HepG2 (cell line): ENCODE measurements around the gene SSBP4. TPM values are rescaled to one million over a fixed set of nuclear protein-coding genes. Genes with fewer than 3 reads are reported as not detected.
A peak's percentile ranks its signal among the peaks of the same experiment; 100 is the strongest.

Experiments used
- BATF2 ChIP-seq: sonication (generic); formaldehyde crosslinking; IDR thresholded peaks from 2 replicates; pipeline ENCODE4 v1.8.0; 2022; ENCODE audit warnings: mild to moderate bottlenecking, missing genetic modification reagents, moderate library complexity
- BCL6 ChIP-seq: IDR thresholded peaks from 2 replicates; pipeline ENCODE4 v1.6.1; 2016; ENCODE audit warnings: missing genetic modification reagents, missing compliant biosample characterization
- CC2D1A ChIP-seq: sonication (generic); formaldehyde crosslinking; IDR thresholded peaks from 2 replicates; pipeline ENCODE4 v1.8.1; 2023; ENCODE audit warnings: mild to moderate bottlenecking, missing genetic modification reagents
- CEBPZ ChIP-seq: IDR thresholded peaks from 2 replicates; pipeline ENCODE4 v1.6.1; 2012; ENCODE audit warnings: low read length, improper control_type of control experiment
- DR1 ChIP-seq: sonication (generic); formaldehyde crosslinking; IDR thresholded peaks from 2 replicates; pipeline ENCODE4 v1.8.0; 2021; ENCODE audit warnings: mild to moderate bottlenecking, missing genetic modification reagents, inconsistent platforms
- JUN ChIP-seq: sonication (generic); formaldehyde crosslinking; IDR thresholded peaks from 2 replicates; pipeline ENCODE4 v1.4.0; 2020; ENCODE audit warnings: mild to moderate bottlenecking, missing genetic modification reagents
- KDM3A ChIP-seq: IDR thresholded peaks from 2 replicates; pipeline ENCODE4 v1.6.1; 2018; ENCODE audit warnings: low read depth, missing compliant biosample characterization
- KMT2A ChIP-seq: sonication (generic); formaldehyde crosslinking; IDR thresholded peaks from 2 replicates; pipeline ENCODE4 v1.4.0; 2020; ENCODE audit warnings: missing genetic modification reagents
- MAZ ChIP-seq, 2 experiments: sonication (generic) in 1 of 2; formaldehyde crosslinking in 1 of 2; IDR thresholded peaks; 2 replicates each; pipeline versions ENCODE4 v1.5.0 to v1.6.1; 2012 to 2020; ENCODE audit warnings: low read depth in 2 of 2, mild to moderate bottlenecking in 2 of 2, borderline replicate concordance in 1 of 2, improper control_type of control experiment in 1 of 2, low read length in 1 of 2, missing genetic modification reagents in 1 of 2, moderate library complexity in 1 of 2
- MED1 ChIP-seq: sonication (generic); formaldehyde crosslinking; IDR thresholded peaks from 2 replicates; pipeline ENCODE4 v1.4.0; 2020; ENCODE audit warnings: missing genetic modification reagents
- POGZ ChIP-seq: sonication (generic); formaldehyde crosslinking; IDR thresholded peaks from 2 replicates; pipeline ENCODE4 v1.4.0; 2020; ENCODE audit warnings: mild to moderate bottlenecking, missing genetic modification reagents
- RAD21 ChIP-seq: fragments of 450-650 bp; formaldehyde crosslinking; IDR thresholded peaks from 2 replicates; pipeline ENCODE4 v1.5.0; 2020; ENCODE audit warnings: mild to moderate bottlenecking
- SIX4 ChIP-seq: sonication (generic); formaldehyde crosslinking; IDR thresholded peaks from 2 replicates; pipeline ENCODE4 v1.4.0; 2020; ENCODE audit warnings: missing genetic modification reagents
- THRA ChIP-seq: sonication (generic); formaldehyde crosslinking; IDR thresholded peaks from 2 replicates; pipeline ENCODE4 v1.4.0; 2020; ENCODE audit warnings: missing genetic modification reagents, borderline replicate concordance
- ZC3H4 ChIP-seq: sonication (generic); formaldehyde crosslinking; IDR thresholded peaks from 2 replicates; pipeline ENCODE4 v1.4.0; 2020; ENCODE audit warnings: missing genetic modification reagents, borderline replicate concordance
- ZFAT ChIP-seq: sonication (generic); formaldehyde crosslinking; conservative IDR thresholded peaks from 2 replicates; pipeline ENCODE4 v1.8.1; 2023; ENCODE audit warnings: missing genetic modification reagents, inconsistent platforms
- ZNF296 ChIP-seq: sonication (generic); formaldehyde crosslinking; conservative IDR thresholded peaks from 2 replicates; pipeline ENCODE4 v1.5.0; 2020; ENCODE audit warnings: mild to moderate bottlenecking, missing genetic modification reagents
- ZNF33B ChIP-seq: sonication (generic); formaldehyde crosslinking; IDR thresholded peaks from 2 replicates; pipeline ENCODE4 v1.5.1; 2020; ENCODE audit warnings: mild to moderate bottlenecking, missing genetic modification reagents
- ZNF350 ChIP-seq: sonication (generic); formaldehyde crosslinking; IDR thresholded peaks from 2 replicates; pipeline ENCODE4 v1.4.0; 2020; ENCODE audit warnings: mild to moderate bottlenecking, low read depth, missing genetic modification reagents, borderline replicate concordance
- ZNF430 ChIP-seq: sonication (generic); formaldehyde crosslinking; IDR thresholded peaks from 2 replicates; pipeline ENCODE4 v1.9.0; 2021; ENCODE audit warnings: mild to moderate bottlenecking, missing genetic modification reagents
- ZNF530 ChIP-seq: sonication (generic); formaldehyde crosslinking; IDR thresholded peaks from 2 replicates; pipeline ENCODE4 v1.5.0; 2020; ENCODE audit warnings: low read depth, mild to moderate bottlenecking, missing genetic modification reagents
- ZNF549 ChIP-seq: sonication (generic); formaldehyde crosslinking; IDR thresholded peaks from 2 replicates; pipeline ENCODE4 v1.5.0; 2020; ENCODE audit warnings: missing genetic modification reagents
- ZNF703 ChIP-seq: sonication (generic); formaldehyde crosslinking; IDR thresholded peaks from 2 replicates; pipeline ENCODE4 v1.5.1; 2020; ENCODE audit warnings: missing genetic modification reagents, mild to moderate bottlenecking, moderate library complexity, borderline replicate concordance
- ZNF709 ChIP-seq: sonication (generic); formaldehyde crosslinking; IDR thresholded peaks from 2 replicates; pipeline ENCODE4 v1.5.0; 2020; ENCODE audit warnings: mild to moderate bottlenecking, missing genetic modification reagents
- ZSCAN9 ChIP-seq: IDR thresholded peaks from 2 replicates; pipeline ENCODE4 v1.6.1; 2016; ENCODE audit warnings: borderline replicate concordance
- polyA plus RNA-seq, 8 experiments: library from polyadenylated mRNA; depleted of rRNA in 3 of 8; stranded (reverse) in 7 of 8; unstranded in 1 of 8; fragments of >200 nt; fragmentation: Illumina TruSeq in 4 of 8; extraction: Trizol in 4 of 8; gene quantifications; 2 replicates each; pipeline versions ENCODE4 v1.2.1 to v1.2.3, GENCODE V29; 2011 to 2016; ENCODE audit warnings: low read depth in 4 of 8, missing spikeins in 1 of 8, mixed read lengths in 1 of 8; ENCODE audit not compliant: insufficient read depth in 1 of 8
- total RNA-seq, 5 experiments: library from RNA; depleted of rRNA; stranded (reverse); fragments of >200 nt; fragmentation: Illumina TruSeq; extraction: Trizol; gene quantifications; 2 replicates each; pipeline ENCODE4 v1.2.3, GENCODE V29; 2016; ENCODE audit warnings: low read depth in 1 of 5

Gene SSBP4
- total and polyA plus RNA-seq, 2 of the 13 experiments (the other 11 are each of a cell fraction or from before 2014, with no cell fraction given): 20.8 to 39.5 TPM

- TF ChIP-seq THRA (CRISPR knock-in tag) (peak; percentile 77; the same call in 1 of the 2 replicates), CEBPZ (no peak), KMT2A (CRISPR knock-in tag) (peak; percentile 86; the same call in 1 of the 2 replicates), MAZ (IDR thresholded peaks at IDR 0.05; ENCODE audit: borderline replicate concordance, low read depth, low read length) (no peak), MAZ (CRISPR knock-in tag; IDR thresholded peaks at IDR 0.05; ENCODE audit: low read depth) (peak; percentile 86; the same call in 1 of the 2 replicates), ZC3H4 (CRISPR knock-in tag) (no peak), ZNF709 (CRISPR knock-in tag) (0 out of 2 replicates have a peak, but pooled peaks have one; percentile 53), ZFAT (no peak), ZNF33B (CRISPR knock-in tag) (0 out of 2 replicates have a peak, but pooled peaks have one; percentile 42), ZNF703 (CRISPR knock-in tag) (no peak), MED1 (CRISPR knock-in tag) (peak; percentile 95), CC2D1A (CRISPR knock-in tag) (no peak), RAD21 (CRISPR knock-in tag) (peak; percentile 8; the same call in 1 of the 2 replicates), DR1 (no peak), ZNF430 (CRISPR knock-in tag) (peak; percentile 70; the same call in 1 of the 2 replicates), ZNF350 (peak; percentile 97), BATF2 (no peak), BCL6 (CRISPR knock-in tag) (peak; percentile 76), JUN (no peak), SIX4 (CRISPR knock-in tag) (peak; percentile 86), ZNF296 (no peak; the same call in 1 of the 2 replicates), KDM3A (CRISPR knock-in tag) (no peak), ZSCAN9 (CRISPR knock-in tag) (peak; percentile 87), ZNF530 (CRISPR knock-in tag) (no peak), POGZ (CRISPR knock-in tag) (peak; percentile 79), ZNF549 (CRISPR knock-in tag) (no peak)
Observed at GRCh38 chr19:18478545-18479311, 59.5 kb downstream of the SSBP4 start (continued).
